ENCODE data around the gene FFAR1.
"Not testable (repeated sequence)": the region's sequence is repeated elsewhere in the genome, so short reads cannot be mapped to it uniquely, and the experiment has no call there.

Gene FFAR1

DNA sequence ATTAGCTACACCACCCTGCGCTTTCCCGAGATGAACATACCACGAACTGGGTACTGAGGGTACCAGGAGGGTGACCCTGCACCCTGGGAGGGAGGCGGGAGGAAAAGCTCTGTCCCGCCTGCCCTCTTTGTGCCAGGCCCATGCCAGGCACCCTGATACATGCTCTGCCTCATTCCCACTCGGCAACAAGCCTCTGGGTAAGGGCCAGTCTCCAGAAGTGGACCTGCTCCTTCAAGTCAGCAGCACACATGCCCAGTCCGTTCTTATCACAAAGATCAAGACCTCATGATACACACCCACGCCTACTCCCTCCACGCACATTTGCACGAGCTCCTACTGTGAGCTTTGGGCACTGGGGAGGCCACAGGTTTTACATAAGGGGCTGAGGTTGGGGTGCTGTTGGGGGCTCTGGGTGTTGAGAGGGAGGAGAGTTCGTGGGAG lies 2.0 kb upstream of the FFAR1 start:
- DNase-seq = no peak

GRCh38 chr19:35346193-35347052 lies 1.3 kb upstream of the FFAR1 start:
- DNase-seq = peak; percentile 73

DNA sequence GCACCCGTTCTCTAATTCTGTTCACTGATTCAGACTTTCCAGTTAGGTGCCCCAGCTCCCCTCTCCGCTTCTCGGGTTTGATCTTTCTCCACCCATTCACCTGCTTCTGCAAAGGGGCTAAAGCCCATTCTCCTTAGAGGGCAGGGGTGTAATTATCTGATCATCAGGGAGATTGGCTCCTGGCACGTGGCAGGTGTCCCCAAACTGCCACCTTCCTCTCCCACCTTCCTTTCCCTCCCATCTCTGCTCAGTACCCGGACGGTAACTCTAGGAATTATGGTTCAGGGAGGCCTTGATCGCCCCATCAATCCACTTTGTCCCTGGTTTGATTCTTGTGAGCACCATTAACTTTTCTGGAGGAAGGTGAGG lies 212 bp downstream of the FFAR1 start:
- no peak for DNase-seq

DNA sequence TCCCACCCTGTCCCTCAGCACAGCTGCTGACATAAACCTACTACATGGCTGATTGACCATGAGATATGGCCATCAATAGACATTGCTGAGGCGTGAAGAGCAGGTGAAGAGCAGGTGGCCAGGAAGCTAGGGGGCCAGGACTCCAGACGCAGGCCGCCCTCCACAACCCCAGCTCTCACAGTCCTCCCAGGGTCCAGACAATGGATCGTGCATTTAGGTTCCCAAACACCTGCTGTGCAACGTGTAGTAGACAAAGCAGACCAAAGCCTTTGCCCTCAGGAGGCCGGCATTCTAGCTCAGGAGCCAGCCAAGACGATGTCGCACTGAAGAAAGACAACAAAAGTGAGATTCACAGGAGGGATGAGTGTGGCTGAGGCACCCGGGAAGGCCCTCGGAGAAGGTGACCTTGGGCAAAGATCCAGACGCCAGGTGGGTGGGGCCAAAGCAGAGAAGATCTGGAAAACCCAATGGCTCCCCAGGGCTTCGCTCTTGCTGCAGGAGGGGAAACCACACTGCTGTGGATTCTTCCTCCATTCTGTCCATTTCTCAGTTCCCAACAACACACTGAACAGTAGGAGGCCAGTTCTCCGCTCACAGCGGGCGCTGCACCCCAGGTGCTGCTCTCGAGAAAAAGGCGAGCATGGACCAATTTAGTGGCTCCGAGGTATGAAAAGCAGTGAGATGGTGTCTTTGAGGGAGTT lies 1.4 kb downstream of the FFAR1 start:
- no peak for DNase-seq

- DNase-seq = no peak
Measured at GRCh38 chr19:35349614-35350521, 2.2 kb downstream of the FFAR1 start.

DNA sequence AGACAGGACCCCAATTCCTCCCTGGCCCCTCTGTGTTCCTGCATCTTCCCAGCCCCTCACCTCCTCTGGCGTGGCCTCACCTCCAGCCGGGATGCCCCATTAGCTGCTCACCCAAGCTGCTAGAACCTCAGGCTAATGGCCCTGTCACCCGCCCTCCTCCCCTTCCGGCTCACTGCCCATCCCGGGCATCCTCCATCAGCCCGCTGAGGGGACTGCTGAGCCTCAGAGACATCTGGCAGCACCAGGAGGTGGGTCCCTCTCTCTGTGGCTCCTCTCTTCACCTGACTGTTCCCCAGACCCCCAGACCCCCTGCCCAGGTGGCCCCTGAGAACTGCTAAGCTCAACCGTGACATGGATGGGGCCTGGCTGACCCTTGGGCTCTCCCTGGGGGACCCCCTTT lies 2.9 kb downstream of the FFAR1 start:
- no peak for DNase-seq

DNA sequence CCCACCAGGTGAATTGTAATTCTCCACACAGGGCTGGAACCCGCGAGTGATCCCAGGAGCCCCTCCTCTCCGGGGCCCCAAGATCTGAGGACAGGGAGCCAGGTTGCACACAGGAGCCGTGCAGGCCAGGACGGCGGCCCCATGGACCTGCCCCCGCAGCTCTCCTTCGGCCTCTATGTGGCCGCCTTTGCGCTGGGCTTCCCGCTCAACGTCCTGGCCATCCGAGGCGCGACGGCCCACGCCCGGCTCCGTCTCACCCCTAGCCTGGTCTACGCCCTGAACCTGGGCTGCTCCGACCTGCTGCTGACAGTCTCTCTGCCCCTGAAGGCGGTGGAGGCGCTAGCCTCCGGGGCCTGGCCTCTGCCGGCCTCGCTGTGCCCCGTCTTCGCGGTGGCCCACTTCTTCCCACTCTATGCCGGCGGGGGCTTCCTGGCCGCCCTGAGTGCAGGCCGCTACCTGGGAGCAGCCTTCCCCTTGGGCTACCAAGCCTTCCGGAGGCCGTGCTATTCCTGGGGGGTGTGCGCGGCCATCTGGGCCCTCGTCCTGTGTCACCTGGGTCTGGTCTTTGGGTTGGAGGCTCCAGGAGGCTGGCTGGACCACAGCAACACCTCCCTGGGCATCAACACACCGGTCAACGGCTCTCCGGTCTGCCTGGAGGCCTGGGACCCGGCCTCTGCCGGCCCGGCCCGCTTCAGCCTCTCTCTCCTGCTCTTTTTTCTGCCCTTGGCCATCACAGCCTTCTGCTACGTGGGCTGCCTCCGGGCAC lies 3.9 kb downstream of the FFAR1 start:
- no peak for DNase-seq

GRCh38 chr19:35352177-35352447 lies 4.4 kb downstream of the FFAR1 start:
- DNase-seq = no peak

DNA sequence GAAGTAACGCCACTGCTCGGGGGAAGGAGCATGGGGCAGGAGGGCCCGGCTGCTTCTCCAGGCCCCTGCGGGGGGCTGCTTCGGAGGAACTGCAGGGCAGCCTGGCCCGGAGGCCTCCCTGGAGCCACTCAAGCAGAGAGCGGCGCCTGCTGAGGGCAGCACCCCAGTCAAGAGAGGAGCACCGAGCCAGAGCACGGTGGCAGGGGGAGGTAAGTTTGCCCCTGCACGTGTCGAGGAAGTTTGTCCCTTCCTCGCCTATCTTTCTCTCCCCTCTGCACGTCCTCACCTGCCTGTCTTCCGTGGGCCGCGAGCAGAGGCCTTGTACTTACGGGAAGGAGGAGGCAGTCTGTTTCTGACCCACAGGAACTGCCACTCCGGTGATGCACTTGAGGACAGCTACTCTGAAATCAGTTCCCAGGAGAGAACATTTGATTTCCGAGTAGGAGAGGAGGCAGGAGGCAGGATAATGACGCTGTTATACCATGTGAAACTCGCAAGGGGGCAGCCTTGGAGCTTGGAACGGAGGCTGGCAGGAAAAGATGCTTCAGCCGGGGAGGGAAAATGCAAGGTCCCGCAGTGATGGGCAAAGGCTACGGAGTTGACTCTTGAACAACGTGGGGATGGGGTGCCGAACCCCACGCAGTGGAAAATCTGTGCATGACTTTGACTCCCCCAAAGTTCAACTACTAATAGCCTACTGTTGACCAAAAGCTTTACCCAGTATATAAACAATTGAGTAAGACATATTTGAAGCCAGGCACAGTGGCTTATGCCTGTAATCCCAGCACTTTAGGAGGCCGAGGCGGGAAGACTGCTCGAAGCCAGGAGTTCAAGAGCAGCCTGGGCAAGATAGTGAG lies 5.0 kb downstream of the FFAR1 start:
- peak; percentile 65 for DNase-seq

DNA sequence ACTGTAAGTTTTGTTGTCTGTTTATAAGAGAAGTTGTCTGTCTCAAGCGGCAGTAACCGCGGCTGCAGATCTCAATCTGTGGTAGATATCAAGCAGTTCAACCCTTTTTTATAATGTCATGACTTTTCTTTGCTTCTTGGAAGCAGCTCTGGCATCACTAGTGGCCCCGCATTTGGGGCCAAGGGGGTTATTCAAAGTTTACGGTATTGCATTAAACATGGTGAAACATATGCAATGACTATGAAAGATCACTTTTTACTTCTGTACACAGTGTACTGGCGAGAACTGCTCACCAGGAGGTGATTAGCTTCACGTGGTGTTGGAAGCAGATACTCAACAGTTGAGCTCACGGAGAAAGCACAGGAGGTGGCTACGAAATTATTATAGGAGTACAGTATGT lies 5.9 kb downstream of the FFAR1 start:
- DNase-seq = no peak

GRCh38 chr19:35354898-35355297 lies 7.2 kb downstream of the FFAR1 start:
- DNase-seq = no peak

DNA sequence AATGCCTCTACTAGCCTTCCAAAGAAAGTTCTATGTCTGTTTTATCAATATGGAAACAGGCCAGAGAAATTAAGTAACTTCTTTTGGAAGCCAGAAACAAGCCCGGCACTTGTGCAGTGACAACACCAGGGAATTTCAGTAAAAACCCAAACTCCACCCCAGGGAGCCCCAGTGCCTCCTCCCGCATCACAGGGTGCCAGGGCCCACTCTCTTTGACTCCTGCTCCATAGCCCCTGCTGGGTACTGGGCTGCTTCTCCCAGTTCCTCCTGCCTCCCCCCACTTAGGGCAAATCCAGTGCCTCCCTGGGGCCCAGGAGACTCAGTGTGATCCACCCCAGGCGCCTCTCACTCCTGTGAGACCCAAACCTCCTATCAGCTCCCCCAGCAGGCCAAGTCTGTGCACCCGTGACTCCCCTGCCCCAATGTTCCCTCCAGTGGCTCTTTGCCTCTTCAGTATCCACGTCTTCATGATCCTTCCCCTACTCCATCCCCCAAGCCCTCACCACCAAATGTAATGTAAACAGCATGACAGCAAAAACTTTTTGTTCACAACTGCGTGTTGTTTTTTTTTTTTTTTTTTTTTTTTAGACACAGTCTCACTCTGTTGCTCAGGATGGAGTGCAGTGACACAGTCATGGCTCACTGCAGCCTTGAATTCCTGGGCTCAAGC lies 8.2 kb downstream of the FFAR1 start:
- no peak for DNase-seq

DNA sequence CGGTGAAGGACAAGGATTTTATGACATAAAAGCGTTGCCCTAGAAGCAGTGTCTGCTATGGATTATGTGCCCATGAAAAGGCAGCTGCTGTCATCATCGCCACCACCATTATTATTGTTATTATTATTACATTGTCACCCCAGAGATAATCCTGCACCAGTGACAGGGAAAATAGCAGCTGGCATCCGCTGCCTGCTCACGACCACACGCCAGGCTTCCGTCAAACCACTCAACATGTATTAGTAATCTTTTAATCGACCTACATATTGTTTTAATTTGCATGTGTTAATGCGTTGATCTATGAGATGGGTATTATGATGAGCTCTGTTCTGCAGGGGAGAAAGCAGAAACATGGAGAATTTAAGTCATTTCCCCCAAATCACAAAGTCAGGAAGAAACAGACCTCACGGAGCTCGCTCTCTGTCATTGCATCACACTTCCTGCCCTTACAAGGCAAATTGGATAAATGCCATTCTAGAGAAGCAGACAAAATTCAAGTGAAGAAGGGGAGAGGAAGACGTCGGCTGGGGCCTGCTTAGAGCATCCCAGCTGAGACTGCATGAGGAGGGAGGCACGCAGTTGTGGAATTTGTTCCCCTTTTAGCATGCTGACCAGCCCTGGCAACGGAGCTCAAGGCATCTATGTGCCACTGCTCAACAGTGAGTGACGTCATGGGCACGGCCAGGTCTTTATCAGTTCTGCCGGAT lies 10.3 kb downstream of the FFAR1 start, which contains the start of gene FFAR3:
TSS of gene FFAR3 (plus strand) at position 594 of the 707 bp plus-strand sequence. CDS start 431 bp downstream, outside the sequence.
- DNase-seq = no peak

- not testable (repeated sequence) for DNase-seq
Measured at GRCh38 chr19:35358834-35359233, 11.1 kb downstream of the FFAR1 start.

DNA sequence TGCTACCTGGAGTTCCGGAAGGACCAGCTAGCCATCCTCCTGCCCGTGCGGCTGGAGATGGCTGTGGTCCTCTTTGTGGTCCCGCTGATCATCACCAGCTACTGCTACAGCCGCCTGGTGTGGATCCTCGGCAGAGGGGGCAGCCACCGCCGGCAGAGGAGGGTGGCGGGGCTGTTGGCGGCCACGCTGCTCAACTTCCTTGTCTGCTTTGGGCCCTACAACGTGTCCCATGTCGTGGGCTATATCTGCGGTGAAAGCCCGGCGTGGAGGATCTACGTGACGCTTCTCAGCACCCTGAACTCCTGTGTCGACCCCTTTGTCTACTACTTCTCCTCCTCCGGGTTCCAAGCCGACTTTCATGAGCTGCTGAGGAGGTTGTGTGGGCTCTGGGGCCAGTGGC lies 11.7 kb downstream of the FFAR1 start:
- not testable (repeated sequence) for DNase-seq

- not testable (repeated sequence) for DNase-seq
Measured at GRCh38 chr19:35360081-35360480, 12.4 kb downstream of the FFAR1 start.

DNA sequence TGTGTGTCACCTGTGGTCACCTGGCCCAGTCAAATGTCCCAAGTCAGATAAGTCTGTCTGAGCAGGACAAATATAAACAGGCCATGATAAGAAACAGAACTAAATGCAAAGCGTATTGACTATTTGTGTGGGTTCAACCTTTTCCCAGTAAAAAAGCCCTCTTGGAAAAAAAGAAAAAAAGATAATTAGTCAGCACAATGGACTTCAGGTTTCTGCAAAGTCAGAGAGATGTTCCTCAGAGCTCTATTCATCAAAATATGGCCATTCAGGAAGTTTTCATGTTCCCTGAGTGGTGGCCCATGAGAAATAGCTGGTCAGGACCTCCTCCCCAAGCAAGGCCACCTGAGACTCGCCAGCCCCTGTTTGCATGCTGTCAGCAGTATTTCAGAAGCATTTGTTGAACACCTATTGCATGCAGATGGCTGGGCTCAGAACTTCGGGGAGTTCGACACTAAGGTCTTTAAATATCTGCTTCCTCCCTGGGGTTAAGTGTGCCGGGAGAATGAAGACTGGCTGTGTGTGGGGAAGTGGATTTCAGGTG lies 13.2 kb downstream of the FFAR1 start:
- no peak for DNase-seq

DNA sequence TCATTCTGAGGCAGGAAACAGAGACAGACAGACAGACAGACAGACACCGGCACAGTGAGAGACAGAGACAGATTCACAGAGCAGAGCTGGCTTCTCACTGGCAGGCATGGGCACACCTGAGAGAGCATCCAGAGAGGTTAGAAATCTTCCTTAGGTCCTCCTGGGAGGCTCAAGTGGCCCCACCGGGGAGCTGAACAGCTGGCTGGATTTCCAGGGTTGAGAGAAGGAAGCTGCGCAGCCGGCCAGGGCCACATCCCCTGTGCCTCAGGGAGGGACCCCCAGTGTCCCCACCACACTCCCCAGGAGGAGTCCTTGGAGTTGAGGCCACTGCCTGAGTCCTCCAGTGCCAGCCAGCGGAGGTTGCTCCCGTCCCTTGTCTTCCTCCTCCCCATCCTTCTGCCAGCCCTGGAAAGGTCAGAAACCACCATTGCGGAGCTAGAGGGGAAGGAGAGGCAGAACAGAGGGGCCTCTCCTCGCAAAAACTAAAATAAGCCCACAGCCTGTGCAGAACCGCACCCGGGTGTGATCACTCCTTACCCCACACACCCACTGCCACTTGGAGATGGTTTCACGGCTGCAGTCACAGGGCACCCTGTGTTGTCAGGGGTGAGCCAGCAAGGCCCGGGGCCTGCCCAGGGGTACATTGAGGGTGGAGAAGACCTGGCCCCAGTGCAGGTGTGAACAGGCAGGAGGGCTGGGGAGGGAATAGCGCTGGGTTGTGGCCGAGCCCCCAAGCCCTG lies 14.7 kb downstream of the FFAR1 start:
- DNase-seq = no peak

DNA sequence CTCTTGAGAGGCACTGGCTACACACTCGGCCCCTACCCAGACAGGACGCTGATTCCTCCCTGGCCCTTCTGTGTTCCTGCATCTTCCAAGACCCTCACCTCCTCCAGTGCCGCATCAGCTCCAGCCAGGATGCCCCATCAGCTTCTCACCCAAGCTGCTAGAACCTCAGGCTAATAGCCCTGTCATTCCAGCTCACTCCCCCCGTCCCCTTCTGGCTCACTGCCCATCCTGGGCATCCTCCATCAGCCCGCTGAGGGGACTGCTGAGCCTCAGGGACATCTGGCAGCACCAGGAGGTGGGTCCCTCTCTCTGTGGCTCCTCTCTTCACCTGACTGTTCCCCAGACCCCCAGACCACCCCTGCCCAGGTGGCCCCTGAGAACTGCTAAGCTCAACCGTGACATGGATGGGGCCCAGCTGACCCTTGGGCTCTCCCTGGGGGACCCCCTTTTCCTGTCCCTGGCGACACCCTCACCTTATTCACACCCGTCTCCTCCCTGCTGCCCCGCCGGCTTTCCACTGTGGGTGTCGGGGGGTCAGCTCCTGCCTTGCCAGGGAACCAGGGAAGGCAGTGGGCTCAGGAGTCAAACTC lies 15.4 kb downstream of the FFAR1 start:
- DNase-seq = no peak

Measured in activated CD4-positive, alpha-beta T cell treated with anti-CD3 and anti-CD28 coated beads, Interleukin-2, amount 50 U/mL, for 1 hour (primary cell).